SK-N-SH (cell line): ENCODE measurements around the gene ACSM2B. TPM values are rescaled to one million over a fixed set of nuclear protein-coding genes. Genes with fewer than 3 reads are reported as not detected.
"Not testable (repeated sequence)": the region's sequence is repeated elsewhere in the genome, so short reads cannot be mapped to it uniquely, and the experiment has no call there.

Source experiments
- CTCF ChIA-PET: fragments of 300-600, 350-600 bp; formaldehyde crosslinking; extraction: SDS; loops from one replicate; lab custom pipeline; 2021; lab: Yijun Ruan, JAX
- POLR2A ChIA-PET: fragments of 350-600 bp; sonication (Branson Sonifier 250); formaldehyde crosslinking; extraction: SDS; loops from one replicate; lab custom pipeline; 2020; ENCODE audit warnings: antibody characterized with exemption, inconsistent platforms; lab: Yijun Ruan, JAX
- DNase-seq: peaks from one replicate; pipeline ENCODE4 v3.0.0; 2012
- H2AFZ ChIP-seq: fragments of 200-600 bp; sonication (generic); 2 replicates; pipeline ENCODE4 v1.8.1; 2016; ENCODE audit warnings: antibody characterized with exemption, mild to moderate bottlenecking, low read depth
- H3F3A ChIP-seq: fragments of 200-600 bp; sonication (generic); replicated peaks from 2 replicates; pipeline ENCODE3; 2016; ENCODE audit warnings: antibody characterized with exemption, mild to moderate bottlenecking; ENCODE audit not compliant: insufficient read depth
- H3K27ac ChIP-seq, 2 experiments: fragments of 200-500 bp in 1 of 2; fragments of 200-600 bp in 1 of 2; sonication (Bioruptor generic) in 1 of 2; sonication (generic), shearing (Covaris generic) in 1 of 2; 2 replicates each; pipeline versions ENCODE4 v1.5.1 to v1.6.1; 2014 to 2016; ENCODE audit warnings: low read depth in 2 of 2, inconsistent platforms in 1 of 2, low read length in 1 of 2, mild to moderate bottlenecking in 1 of 2, mixed read lengths in 1 of 2
- H3K27me3 ChIP-seq: fragments of 200-600 bp; sonication (generic), shearing (Covaris generic); 2 replicates; pipeline ENCODE4 v1.6.1; 2016; ENCODE audit warnings: mixed run types; ENCODE audit not compliant: insufficient read depth
- H3K36me3 ChIP-seq, 2 experiments: fragments of 200-500 bp in 1 of 2; fragments of 200-600 bp in 1 of 2; sonication (Bioruptor generic) in 1 of 2; sonication (generic) in 1 of 2; replicated peaks in 1 of 2; 2 replicates each; pipeline versions ENCODE3 to v1.5.1; 2014 to 2016; ENCODE audit warnings: low read length in 1 of 2, mild to moderate bottlenecking in 1 of 2; ENCODE audit not compliant: insufficient read depth in 2 of 2, control insufficient read depth in 1 of 2
- H3K4me1 ChIP-seq, 2 experiments: fragments of 200-500 bp in 1 of 2; fragments of 200-600 bp in 1 of 2; sonication (Bioruptor generic) in 1 of 2; sonication (generic), shearing (Covaris generic) in 1 of 2; 2 replicates each; pipeline versions ENCODE4 v1.5.1 to v1.6.1; 2014 to 2016; ENCODE audit warnings: low read depth in 1 of 2, low read length in 1 of 2, mixed run types in 1 of 2; ENCODE audit not compliant: insufficient read depth in 2 of 2, control insufficient read depth in 1 of 2
- H3K4me2 ChIP-seq: fragments of 200-600 bp; sonication (generic), shearing (Covaris generic); 2 replicates; pipeline ENCODE4 v1.6.1; 2017; ENCODE audit warnings: mixed run types
- H3K4me3 ChIP-seq, 2 experiments: fragments of 200-500 bp in 1 of 2; fragments of 200-600 bp in 1 of 2; sonication (Bioruptor generic) in 1 of 2; sonication (generic), shearing (Covaris generic) in 1 of 2; 2 replicates each; pipeline versions ENCODE4 v1.5.1 to v1.8.1; 2014 to 2016; ENCODE audit warnings: low read depth in 2 of 2, inconsistent platforms in 1 of 2, low read length in 1 of 2, mild to moderate bottlenecking in 1 of 2, mixed read lengths in 1 of 2, moderate library complexity in 1 of 2
- H3K79me2 ChIP-seq: fragments of 200-600 bp; sonication (generic); 2 replicates; pipeline ENCODE4 v1.8.1; 2017; ENCODE audit warnings: mild to moderate bottlenecking; ENCODE audit not compliant: insufficient read depth
- H3K9ac ChIP-seq: fragments of 200-600 bp; sonication (generic); 2 replicates; pipeline ENCODE4 v1.6.1; 2017; ENCODE audit warnings: mixed run types
- H3K9me2 ChIP-seq: fragments of 200-600 bp; sonication (generic); 2 replicates; pipeline ENCODE4 v1.6.1; 2017; ENCODE audit warnings: mixed run types
- H3K9me3 ChIP-seq: fragments of 200-600 bp; sonication (generic); 2 replicates; pipeline ENCODE4 v1.6.1; 2017; ENCODE audit warnings: mixed run types, mild to moderate bottlenecking, moderate library complexity
- H4K20me1 ChIP-seq: fragments of 200-600 bp; sonication (generic); 2 replicates; pipeline ENCODE4 v1.6.1; 2017; ENCODE audit warnings: mild to moderate bottlenecking, mixed run types; ENCODE audit not compliant: insufficient read depth
- ELF1 ChIP-seq: IDR thresholded peaks from 2 replicates; pipeline ENCODE4 v1.4.0; 2012
- EP300 ChIP-seq, 2 experiments: IDR thresholded peaks; 2 replicates each; pipeline versions ENCODE4 v1.4.0 to v1.6.1; 2012; ENCODE audit warnings: borderline replicate concordance in 1 of 2, low read depth in 1 of 2, low read length in 1 of 2
- EZH2phosphoT487 ChIP-seq: fragments of 200-600 bp; sonication (generic); IDR thresholded peaks from 2 replicates; pipeline ENCODE4 v1.6.1; 2017; ENCODE audit warnings: low read depth, mixed run types, mild to moderate bottlenecking, antibody characterized with exemption, moderate library complexity, borderline replicate concordance
- FOSL2 ChIP-seq: IDR thresholded peaks from 2 replicates; pipeline ENCODE4 v1.4.0; 2012; ENCODE audit warnings: low read depth, mild to moderate bottlenecking, moderate library complexity, borderline replicate concordance
- FOXM1 ChIP-seq: IDR thresholded peaks from 2 replicates; pipeline ENCODE4 v1.4.0; 2012; ENCODE audit warnings: low read depth, mild to moderate bottlenecking
- JUND ChIP-seq: IDR thresholded peaks from 2 replicates; pipeline ENCODE4 v1.4.0; 2012
- MAX ChIP-seq: IDR thresholded peaks from 2 replicates; pipeline ENCODE4 v1.4.0; 2012; ENCODE audit warnings: low read depth
- NFIC ChIP-seq: IDR thresholded peaks from 2 replicates; pipeline ENCODE4 v1.4.0; 2012; ENCODE audit warnings: borderline replicate concordance
- NRF1 ChIP-seq: IDR thresholded peaks from 2 replicates; pipeline ENCODE4 v1.6.1; 2012; ENCODE audit warnings: low read depth, mild to moderate bottlenecking, low read length
- POLR2AphosphoS5 ChIP-seq: IDR thresholded peaks from 2 replicates; pipeline ENCODE4 v1.6.1; 2012; ENCODE audit warnings: low read depth, low read length
- RAD21 ChIP-seq: IDR thresholded peaks from 2 replicates; pipeline ENCODE4 v1.6.1; 2012; ENCODE audit warnings: mild to moderate bottlenecking, low read length
- RCOR1 ChIP-seq: fragments of 150-350 bp; IDR thresholded peaks from 2 replicates; pipeline ENCODE4 v1.6.1; 2017; ENCODE audit warnings: antibody characterized with exemption, low read length
- RFX5 ChIP-seq: IDR thresholded peaks from 2 replicates; pipeline ENCODE4 v1.6.1; 2012; ENCODE audit warnings: mild to moderate bottlenecking, improper control_type of control experiment, low read length
- SIN3A ChIP-seq: IDR thresholded peaks from 2 replicates; pipeline ENCODE4 v1.6.1; 2012; ENCODE audit warnings: low read depth, mild to moderate bottlenecking, low read length, moderate library complexity, borderline replicate concordance
- SMC3 ChIP-seq: IDR thresholded peaks from 2 replicates; pipeline ENCODE4 v1.6.1; 2012; ENCODE audit warnings: low read depth, low read length, improper control_type of control experiment
- WGBS: methylation state at CpG from one replicate; pipeline ENCODE4 v1.1.6; 2017; ENCODE audit warnings: low lambda C conversion rate; 5-methylcytosine and 5-hydroxymethylcytosine counted together
- polyA plus RNA-seq, 3 experiments: library from polyadenylated mRNA; depleted of rRNA; stranded (reverse); fragments of >200 nt; gene quantifications; 2 replicates each; pipeline ENCODE4 v1.2.3, GENCODE V29; 2012
- TF ChIP-seq, protein P1 (sequence below): IDR thresholded peaks from 2 replicates; pipeline ENCODE4 v1.4.0; 2012; ENCODE audit warnings: low read depth, borderline replicate concordance
- TF ChIP-seq, protein P2 (sequence below): fragments of 200-600 bp; sonication (generic); IDR thresholded peaks from 2 replicates; pipeline ENCODE4 v1.6.1; 2017; ENCODE audit warnings: antibody characterized with exemption, mild to moderate bottlenecking, moderate library complexity

Gene ACSM2B
- polyA plus RNA-seq, 1 of the 3 experiments (the other 2 are of a cell fraction) = not detected

- ChIA-PET CTCF (no interaction called here), POLR2A (no interaction called here)
- H3K4me3 ChIP-seq = no peak overlapping the region
- no peaks in the 10 kb centered on the region for H4K20me1 ChIP-seq
- no peaks in the 10 kb centered on the region for H3K9me2 ChIP-seq
- H3K4me2 ChIP-seq = no peak overlapping the region
- H3K9me3 ChIP-seq = no peaks in the 10 kb centered on the region
- H3K79me2 ChIP-seq = no peaks in the 10 kb centered on the region
- H2AFZ ChIP-seq = no peak overlapping the region
- H3F3A ChIP-seq = no peaks in the 10 kb centered on the region
- H3K9ac ChIP-seq = no peak overlapping the region
- H3K27ac ChIP-seq = no peak overlapping the region
- H3K27me3 ChIP-seq = no peaks in the 10 kb centered on the region
- DNase-seq = no peak
- WGBS = 0% methylated on average over 1 of the region's 1 CpG
- TF ChIP-seq NRF1 (no peak), RAD21 (no peak), RFX5 (no peak), JUND (no peak), FOSL2 (no peak), FOXM1 (no peak), MAX (no peak), POLR2AphosphoS5 (no peak), SMC3 (no peak), NFIC (no peak), EP300 (IDR thresholded peaks at IDR 0.05; ENCODE audit: borderline replicate concordance in 1 of 2, low read depth in 1 of 2, low read length in 1 of 2) (no peak), RCOR1 (no peak), SIN3A (no peak), ELF1 (no peak), EZH2phosphoT487 (no peak)
- TF ChIP-seq, protein P1, sequence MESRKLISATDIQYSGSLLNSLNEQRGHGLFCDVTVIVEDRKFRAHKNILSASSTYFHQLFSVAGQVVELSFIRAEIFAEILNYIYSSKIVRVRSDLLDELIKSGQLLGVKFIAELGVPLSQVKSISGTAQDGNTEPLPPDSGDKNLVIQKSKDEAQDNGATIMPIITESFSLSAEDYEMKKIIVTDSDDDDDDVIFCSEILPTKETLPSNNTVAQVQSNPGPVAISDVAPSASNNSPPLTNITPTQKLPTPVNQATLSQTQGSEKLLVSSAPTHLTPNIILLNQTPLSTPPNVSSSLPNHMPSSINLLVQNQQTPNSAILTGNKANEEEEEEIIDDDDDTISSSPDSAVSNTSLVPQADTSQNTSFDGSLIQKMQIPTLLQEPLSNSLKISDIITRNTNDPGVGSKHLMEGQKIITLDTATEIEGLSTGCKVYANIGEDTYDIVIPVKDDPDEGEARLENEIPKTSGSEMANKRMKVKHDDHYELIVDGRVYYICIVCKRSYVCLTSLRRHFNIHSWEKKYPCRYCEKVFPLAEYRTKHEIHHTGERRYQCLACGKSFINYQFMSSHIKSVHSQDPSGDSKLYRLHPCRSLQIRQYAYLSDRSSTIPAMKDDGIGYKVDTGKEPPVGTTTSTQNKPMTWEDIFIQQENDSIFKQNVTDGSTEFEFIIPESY = no peak
- TF ChIP-seq, protein P2, sequence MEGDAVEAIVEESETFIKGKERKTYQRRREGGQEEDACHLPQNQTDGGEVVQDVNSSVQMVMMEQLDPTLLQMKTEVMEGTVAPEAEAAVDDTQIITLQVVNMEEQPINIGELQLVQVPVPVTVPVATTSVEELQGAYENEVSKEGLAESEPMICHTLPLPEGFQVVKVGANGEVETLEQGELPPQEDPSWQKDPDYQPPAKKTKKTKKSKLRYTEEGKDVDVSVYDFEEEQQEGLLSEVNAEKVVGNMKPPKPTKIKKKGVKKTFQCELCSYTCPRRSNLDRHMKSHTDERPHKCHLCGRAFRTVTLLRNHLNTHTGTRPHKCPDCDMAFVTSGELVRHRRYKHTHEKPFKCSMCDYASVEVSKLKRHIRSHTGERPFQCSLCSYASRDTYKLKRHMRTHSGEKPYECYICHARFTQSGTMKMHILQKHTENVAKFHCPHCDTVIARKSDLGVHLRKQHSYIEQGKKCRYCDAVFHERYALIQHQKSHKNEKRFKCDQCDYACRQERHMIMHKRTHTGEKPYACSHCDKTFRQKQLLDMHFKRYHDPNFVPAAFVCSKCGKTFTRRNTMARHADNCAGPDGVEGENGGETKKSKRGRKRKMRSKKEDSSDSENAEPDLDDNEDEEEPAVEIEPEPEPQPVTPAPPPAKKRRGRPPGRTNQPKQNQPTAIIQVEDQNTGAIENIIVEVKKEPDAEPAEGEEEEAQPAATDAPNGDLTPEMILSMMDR = no peak
- H3K4me1 ChIP-seq = no peaks in the 10 kb centered on the region
- no peaks in the 10 kb centered on the region for H3K36me3 ChIP-seq
Observed at GRCh38 chr16:20504418-20504817, 71.7 kb downstream of the ACSM2B start.

GRCh38 chr16:20491448-20491847 is 84.7 kb downstream of the ACSM2B start:
- H3K9me3 ChIP-seq, DNase-seq, H3K4me2 ChIP-seq, H3K27me3 ChIP-seq, H3K27ac ChIP-seq, H4K20me1 ChIP-seq, H3K9me2 ChIP-seq, H3K9ac ChIP-seq, H3K4me3 ChIP-seq, H2AFZ ChIP-seq, H3F3A ChIP-seq, H3K79me2 ChIP-seq, H3K4me1 ChIP-seq, POLR2A ChIA-PET, CTCF ChIA-PET, H3K36me3 ChIP-seq: not testable (repeated sequence)
- no CpG with 5 or more reads among the region's 11 CpGs for WGBS

DNA sequence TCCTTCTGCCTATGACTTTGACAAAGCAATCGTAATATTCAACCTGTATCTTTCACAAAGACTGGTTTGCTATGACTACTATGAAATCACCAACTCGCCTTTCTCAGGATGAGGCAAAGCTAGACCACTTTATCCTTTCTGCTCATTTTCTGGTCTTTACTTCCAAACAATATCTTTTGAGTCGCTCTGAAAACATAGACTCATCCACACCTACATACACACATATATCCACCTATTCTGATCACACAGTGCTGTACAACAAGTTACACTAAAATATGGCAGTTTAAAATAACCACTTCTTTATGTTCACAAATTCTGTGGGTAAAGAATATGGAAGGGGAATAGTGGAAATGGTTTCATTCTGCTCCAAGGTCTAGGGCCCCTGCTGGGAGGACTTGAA is 85.2 kb downstream of the ACSM2B start:
- H4K20me1 ChIP-seq, H3F3A ChIP-seq, H3K27me3 ChIP-seq, H3K4me2 ChIP-seq, H3K9me3 ChIP-seq, H3K4me1 ChIP-seq, H3K79me2 ChIP-seq, DNase-seq, H3K4me3 ChIP-seq, H3K27ac ChIP-seq, CTCF ChIA-PET, POLR2A ChIA-PET, H3K9me2 ChIP-seq, H3K36me3 ChIP-seq, H2AFZ ChIP-seq, H3K9ac ChIP-seq: not testable (repeated sequence)
- no CpG with 5 or more reads among the region's 3 CpGs for WGBS
